GM21786 (cell line): ENCODE measurements around the gene PHF19.

ENCODE experiments used
- ATAC-seq: cut with Tn5 transposase; IDR thresholded peaks from one replicate; pipeline ENCODE4 v1.9.1; 2021; ENCODE audit not compliant: unreplicated experiment

PHF19 gene

DNA sequence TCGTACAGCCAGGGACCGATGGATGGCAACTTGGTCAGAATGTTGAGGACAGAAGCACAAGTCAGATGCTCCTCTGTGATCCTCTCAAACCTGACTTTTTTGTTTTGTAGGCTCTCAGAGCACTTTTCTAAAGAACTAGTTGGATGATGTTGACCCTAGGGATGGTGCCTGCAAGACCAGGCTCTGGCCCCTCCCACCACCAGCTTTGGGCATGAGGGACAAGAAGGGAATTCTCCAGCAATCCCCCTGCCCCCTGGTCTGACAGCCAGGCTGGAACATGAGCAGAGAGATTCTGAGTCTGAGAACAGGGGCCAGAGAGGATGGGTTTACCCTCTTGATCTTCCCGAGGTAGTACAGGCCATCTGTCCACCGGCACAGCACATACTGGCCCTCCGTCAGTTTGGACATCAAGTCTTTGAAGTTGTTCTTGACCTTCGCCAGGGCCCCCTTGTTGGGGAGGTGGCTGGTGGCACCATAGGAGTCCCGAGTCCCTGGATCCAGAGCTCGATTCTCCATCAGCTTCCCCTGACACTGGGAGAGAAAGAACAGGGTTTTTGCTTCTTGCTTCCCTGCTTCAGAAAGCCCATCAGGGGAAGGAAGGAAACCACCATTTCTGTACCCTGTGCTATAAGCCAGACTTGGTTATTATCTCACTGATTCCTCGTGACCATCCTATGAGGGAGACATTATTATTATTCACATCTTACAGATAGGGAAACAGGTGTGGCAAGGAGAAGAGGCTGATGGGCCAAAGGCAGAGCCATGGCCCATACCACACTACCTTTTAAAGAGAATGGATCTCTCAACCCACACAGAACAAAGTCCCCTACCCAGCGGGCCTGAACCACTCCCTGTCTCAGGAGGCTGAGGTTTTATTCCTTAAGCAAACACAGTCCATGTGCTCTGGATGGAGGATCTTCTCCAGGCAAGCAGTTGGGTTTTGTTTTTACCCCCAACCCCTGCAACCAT is 2.5 kb downstream of the PHF19 start:
- ATAC-seq, result no peak

DNA sequence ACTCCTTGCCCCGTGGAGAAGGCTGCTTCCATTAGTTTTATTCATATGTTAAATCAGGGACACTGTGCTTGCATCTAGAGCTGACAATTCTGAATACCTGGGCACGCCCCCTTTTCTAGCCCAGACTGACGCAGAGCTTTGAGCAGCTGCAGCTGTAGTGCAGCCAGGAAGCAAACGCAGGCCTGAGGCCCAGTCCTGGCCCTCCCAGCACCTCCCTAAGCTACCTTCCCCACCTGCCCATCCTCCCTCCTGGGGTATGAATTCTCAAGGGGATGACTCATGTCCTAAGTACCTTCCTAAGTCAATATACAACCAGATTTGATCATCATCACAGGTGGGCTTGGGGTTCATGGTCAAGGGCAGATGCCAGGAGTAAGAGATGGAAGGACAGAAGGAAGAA is 3.5 kb downstream of the PHF19 start:
- no peak for ATAC-seq

DNA sequence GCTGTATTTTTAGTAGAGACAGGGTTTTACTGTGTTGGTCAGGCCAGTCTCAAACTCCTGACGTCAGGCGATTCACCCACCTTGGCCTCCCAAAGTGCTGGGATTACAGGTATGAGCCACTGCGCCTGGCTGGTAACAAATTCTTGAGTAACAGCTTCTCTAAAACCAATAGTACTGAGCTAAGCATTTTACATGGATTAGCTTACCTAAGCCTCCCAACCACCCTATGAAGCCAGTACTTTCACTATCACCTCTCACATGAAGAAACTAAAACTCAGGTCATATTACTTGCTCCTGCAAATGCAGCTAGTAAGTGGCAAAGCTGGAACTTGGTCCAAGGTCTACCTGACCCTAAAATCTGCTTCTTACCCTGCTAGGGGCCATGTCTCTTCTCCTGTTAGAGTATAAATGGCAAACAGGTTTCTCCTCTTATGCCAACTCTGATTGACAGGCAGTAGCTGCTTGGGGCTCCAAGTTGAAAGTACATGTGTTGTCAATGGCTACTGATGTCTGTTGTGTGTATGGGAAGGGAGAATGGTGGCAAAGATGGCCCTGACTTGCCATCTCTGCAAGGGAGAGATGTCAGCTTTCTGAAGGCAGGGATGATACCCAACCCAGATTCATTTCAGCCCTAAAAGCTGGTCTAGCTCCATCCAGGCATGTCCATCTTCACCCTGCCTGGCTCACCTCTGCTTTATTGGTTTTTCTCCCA is 4.0 kb downstream of the PHF19 start:
- ATAC-seq, result no peak

- ATAC-seq, result no peak
Observed at GRCh38 chr9:120870206-120870605, 6.8 kb downstream of the PHF19 start.

DNA sequence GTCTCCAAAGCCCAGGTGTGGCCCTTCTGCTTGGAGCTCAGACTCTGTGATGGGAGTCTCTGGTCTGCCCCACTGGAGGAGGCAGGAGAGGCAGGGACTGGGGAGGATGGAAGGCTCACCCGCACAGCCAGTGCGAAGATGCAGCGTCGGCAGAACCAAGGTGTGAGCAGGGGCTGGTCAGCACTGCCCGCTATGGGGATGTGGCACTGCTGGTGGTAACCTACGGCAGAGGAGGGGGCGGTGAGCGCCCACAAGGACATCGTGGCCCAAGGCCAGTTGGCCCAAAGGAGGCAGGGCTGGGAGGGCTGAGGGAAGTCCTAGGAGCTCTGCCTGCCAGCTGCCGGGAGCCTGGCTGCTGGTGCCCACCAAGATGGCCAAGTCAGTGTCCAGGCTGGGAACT is 7.3 kb downstream of the PHF19 start:
- ATAC-seq, result no peak

- no peak for ATAC-seq
Observed at GRCh38 chr9:120869360-120869687, 7.7 kb downstream of the PHF19 start.

DNA sequence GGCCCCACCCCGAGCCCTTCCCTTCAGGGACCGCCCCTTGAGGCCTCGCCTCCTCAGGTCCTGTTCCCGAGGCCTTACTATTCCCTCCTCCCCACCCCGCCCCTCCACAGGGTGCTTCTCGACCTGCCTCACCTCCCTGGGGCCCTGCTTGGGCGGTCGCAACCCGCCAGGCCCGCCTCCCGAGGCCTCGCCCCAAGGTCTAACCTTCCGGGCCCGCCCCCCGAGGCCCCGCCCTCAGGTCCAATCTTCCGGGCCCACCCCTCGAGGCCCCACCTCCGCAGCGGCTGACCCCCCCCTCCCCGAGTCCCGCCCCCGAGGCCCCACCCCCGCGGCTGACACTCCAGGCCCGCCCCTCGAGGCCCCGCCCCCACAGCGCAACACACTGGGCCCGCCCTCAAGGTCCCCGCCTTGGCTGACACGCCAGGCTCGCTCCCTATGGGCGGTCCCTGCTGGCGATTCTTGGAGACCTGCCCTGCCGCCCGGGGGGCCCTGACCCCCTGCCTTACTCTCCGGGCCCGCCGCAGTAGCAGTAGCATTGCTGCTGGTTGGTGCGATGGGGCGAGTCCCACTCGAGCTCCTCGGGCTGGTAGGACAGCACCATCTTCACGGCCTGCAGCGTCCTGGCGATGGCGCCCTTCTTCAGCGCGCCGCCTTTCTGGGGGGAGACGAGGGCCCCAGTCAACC is 8.2 kb downstream of the PHF19 start:
- ATAC-seq, result peak; percentile 87

DNA sequence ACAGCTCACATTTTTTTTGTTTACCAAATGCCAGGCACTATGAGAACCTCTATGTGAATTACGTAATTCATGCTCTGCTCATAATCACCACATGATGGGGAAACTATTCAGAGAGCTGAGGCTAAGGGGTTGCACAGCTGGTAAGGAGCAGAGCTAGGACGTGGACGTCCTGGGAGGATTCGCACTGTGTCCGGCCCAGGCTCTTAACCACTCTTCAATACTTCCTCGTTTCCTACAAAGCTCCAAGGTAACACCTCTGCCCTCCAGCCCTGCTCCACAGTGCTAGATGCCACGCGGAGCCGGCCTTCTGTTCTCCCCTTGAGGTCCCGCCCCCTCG is 8.7 kb downstream of the PHF19 start:
- no peak for ATAC-seq

GRCh38 chr9:120867676-120868338 is 9.2 kb downstream of the PHF19 start:
- no peak for ATAC-seq

DNA sequence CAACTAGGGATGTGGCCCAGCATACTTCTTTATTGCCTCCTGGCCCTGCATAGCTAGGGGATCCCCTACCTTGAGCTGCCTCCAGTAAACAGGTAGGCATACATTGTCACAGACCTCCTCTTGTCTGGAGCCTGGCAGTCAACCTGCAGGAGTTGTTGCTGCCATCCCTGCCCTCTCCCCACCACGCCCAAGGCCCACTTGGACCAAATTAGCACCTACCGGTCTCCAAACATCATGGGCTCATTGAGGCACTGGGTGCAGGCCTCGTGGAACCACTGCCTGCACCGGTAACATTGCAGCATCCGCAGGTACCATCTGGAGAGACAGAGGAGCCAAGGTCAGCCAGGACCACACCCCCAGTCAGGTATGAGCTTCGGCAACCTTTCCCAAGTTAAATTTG is 10.3 kb downstream of the PHF19 start:
- ATAC-seq, result no peak

DNA sequence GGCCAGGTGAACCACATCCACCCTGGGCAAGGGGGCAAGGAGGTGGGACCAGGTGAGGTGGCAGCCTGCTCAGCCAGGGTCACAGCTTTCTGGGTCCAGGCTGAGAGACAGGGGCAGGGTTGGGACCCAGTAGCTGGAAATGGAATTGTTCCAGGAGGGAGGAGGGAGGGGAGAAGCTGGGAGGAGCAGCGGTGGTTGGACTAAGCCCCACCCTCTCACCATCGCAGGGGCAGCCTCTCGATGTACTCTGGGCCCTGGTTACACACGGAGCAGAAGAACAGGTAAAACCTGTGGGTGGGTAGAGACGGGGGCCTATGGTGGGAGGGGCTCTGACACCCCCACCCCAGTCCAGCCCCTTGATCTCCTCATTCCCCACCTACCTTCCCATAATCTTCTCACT is 11.2 kb downstream of the PHF19 start:
- ATAC-seq, result no peak

DNA sequence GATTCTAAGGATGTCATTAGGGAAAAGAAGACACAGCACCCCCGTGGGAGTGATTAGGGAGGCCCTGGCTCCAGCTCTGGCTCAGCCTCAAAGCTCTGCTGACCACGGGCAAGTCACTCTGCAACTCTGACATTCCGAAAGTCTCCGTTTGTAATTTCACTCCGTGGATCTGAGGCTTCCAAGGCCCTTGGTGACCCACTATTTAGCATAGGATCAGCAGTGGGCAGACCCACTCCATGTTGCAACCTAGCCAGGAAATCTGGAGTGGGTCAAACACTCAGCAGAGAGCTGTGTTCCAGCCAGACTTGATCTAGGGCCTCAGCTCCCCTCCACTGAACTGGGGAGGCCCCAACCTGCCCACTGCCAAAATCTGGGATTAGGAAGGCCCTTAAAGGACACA is 11.8 kb downstream of the PHF19 start:
- ATAC-seq, result no peak

GRCh38 chr9:120864719-120865118 is 12.3 kb downstream of the PHF19 start:
- no peak for ATAC-seq

DNA sequence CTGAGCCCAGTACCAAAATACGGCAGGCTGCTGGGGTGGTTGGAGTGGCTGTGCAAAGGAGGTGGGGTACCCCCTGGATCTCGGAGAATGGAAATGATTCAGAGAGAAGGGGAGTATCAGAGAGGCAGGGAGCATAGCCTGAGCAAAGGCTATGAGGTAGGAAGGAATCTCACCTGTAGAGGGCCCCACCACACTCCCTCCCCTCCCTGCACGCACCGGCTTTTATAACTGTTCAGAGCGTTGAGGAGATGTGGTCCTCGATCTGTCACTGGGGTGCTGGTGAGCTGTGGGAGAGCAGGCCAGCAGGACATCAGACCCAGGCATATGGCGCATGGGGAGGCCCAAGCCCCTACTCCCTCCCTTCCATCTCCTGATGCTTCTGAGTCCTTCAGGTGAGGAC is 13.2 kb downstream of the PHF19 start:
- no peak for ATAC-seq

DNA sequence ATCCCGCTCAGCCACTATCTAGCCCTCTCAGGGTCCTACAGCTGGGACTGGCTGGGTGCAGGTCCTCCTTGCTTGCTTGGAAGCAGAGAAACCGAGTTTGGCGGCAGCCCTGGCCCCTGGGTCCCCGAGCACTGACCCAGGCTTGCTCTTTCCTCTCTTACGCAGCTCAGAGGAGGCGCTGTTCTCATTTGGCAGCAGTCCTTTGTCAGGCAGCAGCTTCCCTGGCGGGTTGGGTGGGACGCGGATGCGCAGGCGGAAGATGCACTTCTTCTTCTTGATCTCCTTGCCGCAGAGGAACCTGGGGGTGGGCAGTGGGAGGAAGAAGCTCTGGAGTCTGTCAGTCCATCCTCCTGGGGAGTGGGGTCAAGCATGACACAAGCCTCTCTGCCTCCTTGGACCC is 14.5 kb downstream of the PHF19 start:
- no peak for ATAC-seq

- no peak for ATAC-seq
Observed at GRCh38 chr9:120861935-120862334, 15.1 kb downstream of the PHF19 start.

DNA sequence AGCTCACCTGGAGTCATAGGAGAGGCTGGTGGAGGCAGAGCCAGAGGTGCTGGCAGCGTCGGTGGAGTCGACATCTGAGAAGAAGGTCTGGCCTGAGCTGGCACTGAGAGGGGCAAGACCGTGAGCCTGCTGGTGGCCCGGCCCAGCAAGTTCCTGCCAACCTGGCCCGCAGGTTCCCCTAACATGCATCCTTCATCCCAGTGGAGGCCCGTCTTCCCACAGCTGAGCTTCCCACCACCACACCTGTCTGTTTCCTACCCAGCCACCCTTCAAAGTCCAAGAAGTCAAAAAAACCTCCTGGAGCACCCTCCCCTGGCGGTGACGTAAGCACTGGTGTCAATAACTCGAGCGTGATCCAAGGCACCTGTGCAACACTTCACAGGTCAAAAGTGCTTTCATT is 16.9 kb downstream of the PHF19 start:
- ATAC-seq, result no peak

GRCh38 chr9:120859361-120859760 is 17.6 kb downstream of the PHF19 start:
- ATAC-seq, result no peak

- no peak for ATAC-seq
Observed at GRCh38 chr9:120857902-120858301, 19.1 kb downstream of the PHF19 start.

DNA sequence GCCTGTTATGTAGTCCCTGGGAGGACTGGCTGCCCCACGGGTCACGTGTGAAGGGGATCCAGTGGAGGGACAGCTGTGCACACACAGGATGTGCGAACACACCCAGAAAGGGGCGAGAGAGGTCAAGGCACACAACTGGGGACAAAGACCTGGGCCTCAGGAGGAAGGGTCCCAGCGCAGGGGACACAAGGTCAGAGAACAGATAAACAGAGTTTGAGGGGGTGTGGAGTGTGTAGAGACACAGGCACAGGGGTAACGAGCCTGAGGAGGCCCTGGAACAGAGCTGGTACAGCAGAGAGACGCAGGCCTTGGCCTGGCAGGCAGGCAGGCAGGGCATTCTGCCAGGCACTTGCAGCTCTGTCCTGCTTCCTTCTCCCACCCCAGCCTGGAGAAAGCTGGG is 19.5 kb downstream of the PHF19 start:
- ATAC-seq, result no peak

DNA sequence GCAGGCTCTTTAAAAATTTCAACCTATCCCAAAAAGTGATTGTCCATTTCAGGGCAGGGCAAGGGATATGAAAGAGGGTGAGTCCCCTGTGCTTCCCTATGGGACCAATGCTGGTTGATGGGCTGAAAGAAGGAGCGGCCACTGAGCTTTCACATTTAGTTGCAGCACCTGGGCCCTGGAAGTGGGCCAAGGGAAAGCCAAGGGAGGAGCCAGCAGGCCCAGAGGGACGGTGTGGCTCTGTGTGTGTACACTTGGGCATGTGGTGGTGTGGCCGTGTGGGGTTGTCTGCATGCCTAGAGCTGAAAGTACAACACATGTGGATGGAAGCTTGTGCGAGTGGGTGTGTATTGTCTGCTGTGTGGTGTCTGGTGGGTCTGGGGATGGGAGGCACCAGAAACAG is 20.3 kb downstream of the PHF19 start:
- no peak for ATAC-seq
